ENCODE results near the gene C19orf33.

The C19orf33 gene

DNA sequence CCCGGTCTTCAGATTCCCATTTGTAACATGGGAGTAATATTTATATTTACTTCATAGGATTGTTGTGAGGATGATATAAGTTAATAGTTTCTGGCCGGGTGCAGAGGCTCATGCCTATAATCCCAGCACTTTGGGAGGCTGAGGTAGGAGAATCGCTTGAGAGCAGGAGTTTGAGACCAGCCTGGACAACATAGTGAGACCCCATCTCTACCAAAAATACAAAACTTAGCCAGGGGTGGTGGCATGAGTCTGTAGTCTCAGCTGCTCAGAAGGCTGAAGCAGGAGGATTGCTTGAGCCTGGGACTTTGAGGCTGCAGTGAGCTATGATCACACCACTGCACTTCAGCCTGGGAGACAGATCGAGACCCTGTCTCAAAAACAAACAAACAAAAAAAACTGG lies 42.8 kb downstream of the C19orf33 start:
- DNase-seq = no peak

DNA sequence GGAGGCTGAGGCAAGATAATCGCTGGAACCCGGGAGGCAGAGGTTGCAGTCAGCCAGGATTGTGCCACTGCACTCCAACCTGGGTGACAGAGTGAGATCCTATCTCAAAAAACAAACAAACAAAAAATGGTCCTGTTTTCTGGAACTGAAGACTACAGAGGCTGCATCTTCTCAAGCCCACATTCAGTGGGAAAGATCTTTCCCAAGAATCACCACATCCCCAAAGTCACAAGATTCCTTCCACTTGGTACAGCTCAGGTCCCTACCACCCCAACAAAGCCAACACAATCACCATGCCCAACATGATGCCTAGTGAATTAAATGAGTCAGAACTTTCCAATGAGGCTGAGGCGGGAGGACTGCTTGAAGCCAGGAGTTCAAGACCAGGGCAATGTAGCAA lies 46.8 kb downstream of the C19orf33 start:
- no peak for DNase-seq

DNA sequence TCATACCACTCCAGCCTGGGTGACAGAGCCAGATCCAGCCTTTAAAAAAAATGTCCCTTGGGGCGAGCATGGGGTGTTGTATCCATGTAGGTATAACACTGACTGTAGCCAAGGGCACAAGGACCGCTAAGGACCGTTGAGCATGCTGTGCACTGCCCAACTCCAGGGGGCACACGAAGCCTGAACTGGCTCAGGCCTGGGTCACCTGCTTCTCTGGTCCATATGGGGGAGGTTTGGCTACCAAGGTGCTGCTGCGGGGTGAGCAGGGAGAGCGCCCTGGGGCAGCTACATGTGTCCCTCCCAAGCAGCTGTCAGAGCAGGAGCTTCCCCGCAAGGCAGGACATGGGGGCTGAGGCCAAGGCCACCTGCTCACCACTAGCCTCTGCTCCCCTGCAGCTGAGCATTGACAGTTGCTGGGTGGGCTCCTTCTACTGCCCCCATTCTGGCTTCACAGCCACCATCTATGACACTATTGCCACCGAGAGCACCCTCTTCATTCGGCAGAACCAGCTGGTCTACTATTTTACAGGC lies 47.9 kb downstream of the C19orf33 start:
- DNase-seq = no peak

DNA sequence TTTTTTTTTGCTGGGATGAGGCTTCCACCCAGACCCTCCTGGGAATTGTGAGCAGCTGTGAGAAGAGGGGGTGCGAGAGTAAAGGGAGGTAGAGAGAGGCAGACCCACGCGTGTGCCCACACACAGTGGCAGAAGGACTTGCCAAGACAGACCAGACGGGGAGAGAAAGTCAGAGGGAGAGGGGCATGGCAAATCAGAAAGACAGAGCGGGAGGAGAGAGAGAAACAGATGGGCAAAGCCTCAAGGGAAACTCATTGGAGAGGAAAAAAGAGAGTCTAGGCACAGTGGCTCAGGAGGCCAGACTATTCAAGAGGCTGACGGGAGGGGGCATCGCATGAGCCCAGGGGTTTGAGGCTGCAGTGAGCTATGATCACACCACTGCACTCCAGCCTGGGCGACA lies 48.6 kb downstream of the C19orf33 start:
- no peak for DNase-seq
